Measurements from ENCODE around the gene KCNQ1.

KCNQ1 gene

GRCh38 chr11:2527621-2528291 lies 82.9 kb downstream of the KCNQ1 start:
- DNase-seq = peak; percentile 6

DNA sequence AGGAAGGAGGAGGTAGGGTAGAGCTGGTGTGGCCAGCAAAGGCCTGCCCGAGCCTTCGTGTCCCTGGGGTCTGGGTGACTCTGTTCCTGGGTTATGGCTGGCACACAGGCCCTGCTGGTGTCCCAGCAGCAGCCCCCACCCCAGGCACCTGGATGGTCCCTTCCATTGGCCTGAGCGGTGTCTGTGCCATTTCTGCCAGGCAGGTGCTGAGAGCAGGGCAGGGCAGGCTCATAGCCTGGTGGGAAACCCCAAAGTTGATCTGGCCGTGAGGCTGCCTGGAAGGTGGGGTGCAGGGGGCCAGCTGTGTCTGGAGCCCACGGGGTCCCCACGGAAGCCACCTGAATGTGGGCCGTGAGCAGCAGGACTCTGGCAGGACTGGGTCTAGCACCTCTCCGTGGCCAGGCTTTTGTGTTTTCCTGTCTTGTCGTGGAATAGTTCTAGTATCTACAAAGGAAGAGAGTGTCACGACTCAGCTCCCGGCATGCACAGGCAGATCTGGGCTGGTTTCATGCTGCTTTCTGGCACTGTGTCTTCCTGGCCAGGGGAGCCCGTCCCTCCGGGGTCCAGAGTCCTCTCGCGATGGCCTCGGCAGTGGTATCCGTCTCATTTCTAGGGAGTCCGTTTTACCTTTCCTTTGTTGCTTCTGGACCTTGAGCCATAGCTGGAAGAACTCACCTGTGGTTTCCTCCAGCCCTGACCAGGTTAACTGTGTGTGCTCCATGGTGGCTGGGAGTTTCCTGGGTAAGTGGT lies 83.7 kb downstream of the KCNQ1 start:
- DNase-seq = peak; percentile 8

- no peak for DNase-seq
These were observed 84.4 kb downstream of the KCNQ1 start for GRCh38 chr11:2529173-2529572.

DNA sequence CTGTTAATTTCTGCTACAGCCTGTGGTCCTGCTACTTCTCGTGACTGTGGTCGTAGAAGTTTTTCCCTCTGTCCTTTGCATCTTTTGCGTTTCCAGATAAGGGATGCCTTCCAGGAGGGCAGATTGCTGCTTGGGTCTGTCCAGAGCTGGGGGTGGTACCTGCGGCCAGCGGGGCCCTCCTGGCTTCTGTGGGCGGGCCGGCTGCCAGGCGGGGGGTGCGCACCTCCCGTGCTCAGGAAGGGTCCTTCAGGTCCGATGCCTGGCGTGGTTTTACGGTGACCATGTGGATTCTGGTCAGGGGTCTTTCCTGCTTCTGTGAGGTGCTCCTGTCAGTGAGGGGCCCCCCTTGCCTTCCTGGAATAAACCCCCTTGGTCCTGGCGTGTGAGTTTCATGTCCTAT lies 84.8 kb downstream of the KCNQ1 start:
- DNase-seq = peak; percentile 11

DNA sequence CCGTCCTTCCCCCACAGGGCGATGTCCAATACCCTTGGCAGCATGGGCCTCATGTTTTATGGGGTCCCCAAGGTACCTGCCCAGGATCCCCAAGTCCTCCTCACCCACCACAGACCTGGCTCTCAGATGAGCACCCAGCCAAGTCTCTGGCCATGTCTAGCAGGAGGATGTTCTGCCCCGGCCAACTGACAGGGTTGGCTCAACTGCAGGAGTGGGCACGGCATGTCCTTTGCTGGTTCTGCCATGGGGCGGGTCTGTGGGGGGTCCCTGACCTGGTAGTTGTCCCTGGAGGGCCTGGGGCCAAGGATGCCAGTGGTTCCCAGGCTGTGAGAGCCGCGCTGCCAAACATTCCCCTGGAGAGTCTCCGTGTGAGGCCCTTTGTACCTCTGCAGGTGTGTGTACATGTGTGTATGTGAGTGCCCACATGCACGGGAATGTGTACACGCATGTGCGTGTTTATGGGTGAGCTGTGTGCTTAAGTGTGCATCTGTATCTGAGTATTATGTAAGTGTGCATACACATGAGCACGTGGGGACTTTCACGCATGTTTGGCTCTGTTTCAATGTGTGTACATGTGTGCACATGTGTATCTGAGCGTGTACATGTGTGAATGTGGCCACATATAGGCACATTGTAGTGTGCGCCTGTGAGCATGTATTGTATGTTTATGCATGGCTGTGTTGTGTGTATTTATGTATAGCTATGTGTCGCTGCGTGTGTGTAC lies 85.5 kb downstream of the KCNQ1 start:
- DNase-seq = peak; percentile 7

GRCh38 chr11:2530855-2531200 lies 86.0 kb downstream of the KCNQ1 start:
- DNase-seq = no peak

DNA sequence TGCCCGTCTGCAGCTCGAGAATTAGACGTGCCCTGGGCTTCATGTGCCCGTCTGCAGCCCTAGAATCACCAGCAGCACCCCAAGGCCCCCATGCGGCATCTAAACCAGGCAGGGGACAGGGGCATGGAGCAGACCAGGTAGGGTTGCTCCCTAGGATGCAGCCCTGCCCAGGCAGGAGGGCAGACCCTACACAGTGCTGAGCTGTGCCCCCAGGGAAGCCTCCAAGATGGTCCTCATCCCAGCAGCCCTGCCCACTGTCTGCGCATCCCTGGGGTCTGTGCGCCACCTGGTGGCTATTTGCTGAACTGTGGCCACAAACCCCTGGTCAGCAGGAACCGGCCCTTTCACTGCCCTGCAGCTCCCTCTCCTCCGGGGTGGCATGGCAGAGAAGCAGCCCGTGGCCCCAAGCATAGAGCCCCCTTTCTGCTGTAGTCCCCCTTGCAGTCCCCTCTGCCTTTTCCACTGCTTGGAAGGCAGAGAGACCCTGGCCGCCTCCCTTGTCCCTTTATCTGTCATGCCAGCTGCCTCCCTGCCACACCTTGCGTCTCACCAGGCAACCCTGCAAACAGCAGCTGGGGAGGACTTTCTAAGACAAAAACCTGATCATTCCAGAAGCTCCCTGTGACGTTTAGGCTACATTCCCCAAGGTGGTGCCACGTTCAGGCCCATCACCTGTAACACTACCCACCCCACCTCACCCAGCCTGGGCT lies 86.6 kb downstream of the KCNQ1 start:
- peak; percentile 72 for DNase-seq

DNA sequence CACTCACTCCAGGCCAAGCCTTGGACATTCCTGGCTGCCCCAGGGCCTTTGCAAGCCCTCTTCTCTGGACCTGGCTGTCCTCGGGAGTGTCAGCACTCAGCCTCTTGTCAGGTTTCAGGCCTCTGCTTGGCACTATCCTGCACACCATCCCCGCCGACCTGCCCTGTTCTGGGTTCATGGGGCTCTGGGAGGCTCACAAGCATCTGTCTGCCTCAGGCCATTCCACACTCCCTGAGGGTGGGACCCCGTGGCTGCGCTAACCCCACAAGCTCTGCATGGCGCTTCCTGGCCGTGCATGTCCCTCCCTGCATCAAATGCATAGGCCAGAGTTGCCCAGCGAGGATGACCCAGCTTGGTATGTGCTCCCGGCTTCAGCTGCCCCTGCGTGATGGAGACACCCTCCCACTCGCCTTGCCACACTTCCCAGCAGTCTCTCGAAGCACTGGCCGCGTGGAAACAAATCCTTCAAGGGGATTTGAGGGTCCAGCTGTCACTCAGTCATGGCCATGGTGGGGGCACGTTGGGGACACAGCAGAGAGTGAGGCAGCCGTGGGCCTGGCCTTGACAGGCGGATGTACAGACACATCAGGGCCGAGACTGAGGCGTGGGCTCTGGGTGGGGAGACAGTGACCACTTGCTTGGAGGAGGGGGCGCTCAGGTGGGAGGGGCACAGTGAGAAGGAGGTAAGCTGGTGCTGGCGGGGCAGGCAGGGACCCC lies 87.3 kb downstream of the KCNQ1 start:
- DNase-seq = no peak

DNA sequence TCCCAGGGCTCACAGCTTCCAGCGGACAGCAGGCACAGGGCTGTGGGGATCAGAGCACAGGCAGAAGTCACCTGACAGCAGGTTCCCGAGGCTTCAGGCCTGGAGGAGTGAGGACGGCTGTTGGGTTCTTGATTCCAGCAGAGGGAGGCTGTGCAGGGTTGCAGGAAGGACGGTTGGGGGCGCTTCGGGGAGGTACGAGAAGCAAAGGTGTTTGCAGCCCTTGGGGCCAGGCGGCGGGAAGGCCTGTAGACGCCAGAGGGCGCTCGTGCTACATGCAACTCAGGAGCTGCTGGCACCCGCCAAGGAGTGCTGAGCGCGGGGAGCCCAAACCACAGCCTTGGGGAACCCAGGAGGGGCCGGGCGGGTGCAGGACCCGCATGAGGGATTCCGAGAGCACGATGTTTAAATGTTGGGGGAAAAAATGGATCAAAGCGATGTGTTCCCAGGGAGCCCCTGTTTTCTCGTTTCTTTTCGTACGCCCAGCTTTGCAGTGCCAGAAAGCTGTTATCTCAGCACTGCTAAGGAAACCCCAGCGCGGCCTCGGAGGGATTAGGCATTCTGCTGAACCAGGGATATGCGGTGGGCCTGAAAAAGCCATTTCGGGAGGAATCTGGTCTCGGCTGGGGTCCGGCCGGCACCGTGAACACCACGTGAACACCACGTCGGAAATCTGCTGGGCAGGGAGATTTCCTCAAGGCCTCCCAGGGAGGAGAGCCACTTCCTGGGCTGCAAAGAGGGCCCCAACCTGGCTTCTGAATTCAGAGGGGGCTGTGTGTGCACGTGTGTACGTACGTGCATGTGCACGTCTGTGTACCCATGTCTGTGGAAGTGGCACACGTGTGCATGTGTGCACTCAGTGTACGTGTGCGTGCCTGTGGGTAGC lies 88.1 kb downstream of the KCNQ1 start:
- peak; percentile 94 for DNase-seq

GRCh38 chr11:2533587-2534133 lies 88.9 kb downstream of the KCNQ1 start:
- DNase-seq = peak; percentile 44

DNA sequence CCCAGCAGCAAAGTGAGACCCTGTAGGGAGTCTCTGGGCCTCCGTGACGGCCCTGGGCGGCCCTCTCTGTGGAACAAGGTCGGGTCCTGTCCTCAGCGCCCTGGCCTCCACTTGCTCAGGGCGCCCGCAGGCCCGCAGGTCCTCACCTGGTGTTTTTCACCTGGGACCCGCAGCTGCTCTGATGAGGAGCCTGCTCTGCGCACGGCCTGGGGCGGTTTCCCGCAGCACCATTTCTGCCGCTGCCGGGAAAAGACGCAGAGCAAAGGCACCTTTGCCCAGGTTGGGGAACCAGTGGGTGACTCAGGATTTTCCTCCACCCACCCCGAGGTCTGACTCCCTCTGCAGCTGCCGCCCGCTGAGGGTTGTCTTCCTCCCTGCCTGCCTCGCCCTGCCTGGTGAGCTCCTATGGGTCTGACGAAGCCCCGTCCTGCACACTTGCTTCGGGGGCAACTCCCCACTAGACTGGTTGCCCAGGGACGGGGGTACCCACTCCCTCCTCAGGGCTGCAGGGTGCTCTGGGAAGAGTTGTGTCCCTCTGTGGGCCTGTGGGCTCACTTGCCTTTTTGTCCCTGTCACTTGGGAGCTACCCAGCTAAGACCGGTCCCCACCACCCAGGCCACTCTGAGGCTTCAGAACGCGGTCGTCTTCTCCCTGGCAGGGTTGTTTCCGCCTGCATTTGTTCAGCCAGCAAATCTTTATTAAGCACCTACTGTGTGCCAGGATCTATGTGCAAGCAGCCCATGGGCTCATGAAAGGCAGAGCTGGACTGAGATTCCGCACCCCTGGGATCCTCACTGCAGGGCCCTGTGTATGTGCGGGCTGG lies 89.5 kb downstream of the KCNQ1 start:
- DNase-seq = no peak

- no peak for DNase-seq
These were observed 90.3 kb downstream of the KCNQ1 start for GRCh38 chr11:2534957-2535672.

DNA sequence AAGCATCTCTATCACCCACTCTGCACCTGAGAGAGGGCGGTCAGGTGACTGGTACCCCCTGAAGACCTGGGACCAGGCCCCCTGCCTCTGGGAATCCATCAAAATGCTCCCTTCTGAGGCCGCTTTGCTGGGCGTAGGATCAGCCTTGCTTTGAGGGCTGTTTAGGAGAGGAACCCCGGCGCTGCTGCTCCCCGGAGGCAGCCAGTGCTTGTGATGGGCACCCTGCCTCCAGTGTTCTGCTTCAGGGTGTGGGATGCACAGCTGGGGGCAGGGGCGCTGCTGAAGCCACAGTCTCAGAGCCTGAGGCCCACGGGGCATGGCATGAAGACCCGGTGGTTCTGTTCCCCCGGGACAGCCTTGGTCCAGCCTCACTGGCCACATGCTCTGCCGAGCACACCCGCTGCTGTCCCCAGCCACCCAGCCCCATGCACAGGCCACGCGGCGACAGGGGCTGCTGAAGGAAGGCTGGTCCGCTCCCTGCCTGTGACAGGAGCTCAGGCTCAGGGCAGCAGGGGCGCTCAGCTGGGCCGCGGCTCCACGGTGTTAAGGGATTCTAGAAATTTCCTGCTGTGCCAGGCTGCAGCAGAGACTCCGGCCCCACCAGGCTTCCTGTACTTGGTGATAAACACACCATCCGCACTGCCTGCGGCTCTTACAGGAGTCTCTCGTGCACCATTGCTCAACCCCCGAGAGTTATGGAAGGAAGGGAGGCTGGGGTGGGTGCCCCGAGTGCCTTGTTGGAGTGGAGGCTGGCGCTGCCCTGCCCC lies 91.0 kb downstream of the KCNQ1 start:
- peak; percentile 13 for DNase-seq

GRCh38 chr11:2536440-2536989 lies 91.7 kb downstream of the KCNQ1 start:
- DNase-seq = peak; percentile 9

DNA sequence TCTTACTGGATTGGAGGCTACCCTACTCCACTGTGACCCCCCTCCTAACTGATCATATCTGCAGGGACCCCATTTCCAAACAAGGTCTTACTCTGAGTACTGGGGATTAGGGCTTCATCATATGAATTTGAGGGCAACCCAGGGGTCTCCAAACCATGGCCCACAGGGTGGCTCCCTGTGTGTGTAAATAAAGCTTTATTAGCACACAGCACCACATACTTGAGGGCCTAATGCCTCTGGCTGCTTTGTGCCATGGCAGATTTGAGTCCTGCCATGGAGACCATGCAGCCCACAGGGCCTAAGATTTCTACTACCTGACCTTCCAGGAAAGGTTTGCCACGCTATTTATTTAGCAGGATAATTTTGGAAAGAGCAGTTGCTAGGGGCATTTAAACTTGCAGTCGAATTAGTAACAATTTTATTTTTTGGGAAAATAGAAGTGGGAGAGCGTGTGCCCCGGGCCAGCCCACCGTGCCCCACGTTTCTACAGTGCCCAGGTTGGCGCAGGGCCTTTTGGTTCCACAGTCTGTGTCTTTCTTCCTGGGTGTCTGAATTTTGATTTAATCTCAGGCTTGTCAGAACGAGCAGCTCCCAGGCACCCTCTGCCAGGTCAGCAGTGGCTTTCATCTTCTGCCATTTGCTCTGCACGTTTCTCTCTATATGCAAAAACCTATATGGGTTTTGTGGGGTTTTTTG lies 92.3 kb downstream of the KCNQ1 start:
- no peak for DNase-seq

GRCh38 chr11:2537896-2538724 lies 93.3 kb downstream of the KCNQ1 start:
- DNase-seq = peak; percentile 3

- peak; percentile 9 for DNase-seq
These were observed 94.1 kb downstream of the KCNQ1 start for GRCh38 chr11:2538951-2539350.

All from activated CD8-positive, alpha-beta memory T cell treated with anti-CD3 and anti-CD28 coated beads, Interleukin-2, amount 50 U/mL, for 4 hours (primary cell).